Liver (tissue), 9 donors: ENCODE results near the gene HTR3B. TPM values are rescaled to one million over a fixed set of nuclear protein-coding genes. Genes with fewer than 3 reads are reported as not detected.

Experiments used
- DNase-seq: peaks from one replicate; pipeline ENCODE4 v3.0.0-alpha.2; 2017; ENCODE audit warnings: low spot score
- H3K27ac ChIP-seq, 2 donors: one replicate each; pipeline ENCODE4 v1.7.0; 2013; ENCODE audit warnings: inconsistent platforms in 2 of 2, low read length in 2 of 2, control low read depth in 1 of 2, low read depth in 1 of 2, mild to moderate bottlenecking in 1 of 2
- H3K27me3 ChIP-seq, 4 donors: one replicate each; pipeline versions ENCODE4 v1.6.1 to v1.7.0; 2013; ENCODE audit warnings: low read length in 3 of 4, inconsistent platforms in 1 of 4, mild to moderate bottlenecking in 1 of 4, moderate library complexity in 1 of 4; ENCODE audit not compliant: control insufficient read depth in 4 of 4, insufficient read depth in 4 of 4
- H3K36me3 ChIP-seq, 4 donors: one replicate each; pipeline versions ENCODE4 v1.6.1 to v1.7.0; 2013; ENCODE audit warnings: low read length in 3 of 4, mild to moderate bottlenecking in 3 of 4, low read depth in 1 of 4, moderate library complexity in 1 of 4; ENCODE audit not compliant: control insufficient read depth in 4 of 4, insufficient read depth in 3 of 4
- H3K4me1 ChIP-seq, 4 donors: one replicate each; pipeline versions ENCODE4 v1.6.1 to v1.7.0; 2013; ENCODE audit warnings: low read length in 3 of 4, mild to moderate bottlenecking in 3 of 4, moderate library complexity in 1 of 4; ENCODE audit not compliant: control insufficient read depth in 4 of 4, insufficient read depth in 4 of 4
- H3K4me3 ChIP-seq, 3 donors: one replicate each; pipeline versions ENCODE4 v1.6.1 to v1.7.0; 2013; ENCODE audit warnings: low read length in 3 of 3, control low read depth in 1 of 3, low read depth in 1 of 3, mild to moderate bottlenecking in 1 of 3
- H3K9ac ChIP-seq, 2 donors: one replicate each; pipeline ENCODE4 v1.7.0; 2013; ENCODE audit warnings: low read length in 2 of 2, mild to moderate bottlenecking in 2 of 2, moderate library complexity in 2 of 2, control low read depth in 1 of 2, low read depth in 1 of 2
- H3K9me3 ChIP-seq, 4 donors: one replicate each; pipeline versions ENCODE4 v1.6.1 to v1.7.0; 2013; ENCODE audit warnings: low read length in 3 of 4; ENCODE audit not compliant: control insufficient read depth in 4 of 4
- EGR1 ChIP-seq, 2 donors: IDR thresholded peaks; 2 replicates each; pipeline ENCODE4 v1.6.1; 2016 to 2018; ENCODE audit warnings: antibody characterized with exemption in 2 of 2, low read depth in 2 of 2
- FOXA1 ChIP-seq: IDR thresholded peaks from 2 replicates; pipeline ENCODE4 v1.6.1; 2016; ENCODE audit warnings: antibody characterized with exemption
- FOXA2 ChIP-seq: IDR thresholded peaks from 2 replicates; pipeline ENCODE4 v1.6.1; 2016; ENCODE audit warnings: antibody characterized with exemption
- GABPA ChIP-seq, 2 donors: IDR thresholded peaks in 1 of 2; conservative IDR thresholded peaks in 1 of 2; 2 replicates each; pipeline ENCODE4 v1.6.1; 2016; ENCODE audit warnings: antibody characterized with exemption in 2 of 2, mild to moderate bottlenecking in 1 of 2, moderate library complexity in 1 of 2
- HNF4A ChIP-seq, 2 donors: conservative IDR thresholded peaks; 2 replicates each; pipeline ENCODE4 v1.6.1; 2016; ENCODE audit warnings: antibody characterized with exemption in 2 of 2, mild to moderate bottlenecking in 2 of 2
- HNF4G ChIP-seq: IDR thresholded peaks from 2 replicates; pipeline ENCODE4 v1.6.1; 2016; ENCODE audit warnings: antibody characterized with exemption
- RAD21 ChIP-seq, 2 donors: IDR thresholded peaks; 2 replicates each; pipeline ENCODE4 v1.6.1; 2016; ENCODE audit warnings: antibody characterized with exemption in 2 of 2, mild to moderate bottlenecking in 2 of 2
- RXRA ChIP-seq, 2 donors: IDR thresholded peaks; 2 replicates each; pipeline ENCODE4 v1.6.1; 2017 to 2018; ENCODE audit warnings: antibody characterized with exemption in 2 of 2, mild to moderate bottlenecking in 1 of 2
- SP1 ChIP-seq: IDR thresholded peaks from 2 replicates; pipeline ENCODE4 v1.6.1; 2018; ENCODE audit warnings: antibody characterized with exemption, mild to moderate bottlenecking
- TAF1 ChIP-seq: conservative IDR thresholded peaks from 2 replicates; pipeline ENCODE4 v1.6.1; 2016; ENCODE audit warnings: antibody characterized with exemption, mild to moderate bottlenecking
- YY1 ChIP-seq: IDR thresholded peaks from 2 replicates; pipeline ENCODE4 v1.6.1; 2016; ENCODE audit warnings: antibody characterized with exemption, mild to moderate bottlenecking
- WGBS: extraction: QIAGEN DNeasy Blood & Tissue Kit; methylation state at CpG from one replicate; pipeline ENCODE4 v1.1.7; 2013; 5-methylcytosine and 5-hydroxymethylcytosine counted together
- polyA plus RNA-seq, 2 donors: library from polyadenylated mRNA; stranded (reverse) in 1 of 2; unstranded in 1 of 2; fragments of 200-250 nt in 1 of 2; fragments of >200 nt in 1 of 2; fragmentation: Nextera tagmentation in 1 of 2; extraction: Ambion mirVana in 1 of 2; gene quantifications; one replicate each; pipeline versions ENCODE4 v1.2.1 to v1.2.3, GENCODE V29; 2013 to 2015
- total RNA-seq, 2 donors: library from RNA; depleted of rRNA; stranded (reverse); fragments of >200 nt; gene quantifications; one replicate each; pipeline ENCODE4 v1.2.3, GENCODE V29; 2014
- TF ChIP-seq, protein P1 (sequence below): IDR thresholded peaks from 2 replicates; pipeline ENCODE4 v1.6.1; 2016; ENCODE audit warnings: antibody characterized with exemption, mild to moderate bottlenecking
- TF ChIP-seq, protein P2 (sequence below): IDR thresholded peaks from 2 replicates; pipeline ENCODE4 v1.6.1; 2016; ENCODE audit warnings: antibody characterized with exemption
- TF ChIP-seq, protein P3 (sequence below): fragments of 150-350 bp; IDR thresholded peaks from 2 replicates; pipeline ENCODE4 v1.5.1; 2017; ENCODE audit warnings: improper control_type of control experiment, low read depth, low read length; ENCODE audit not compliant: missing input control
- TF ChIP-seq, protein P4 (sequence below): IDR thresholded peaks from 2 replicates; pipeline ENCODE4 v1.6.1; 2016; ENCODE audit warnings: antibody characterized with exemption
- TF ChIP-seq, protein P5 (sequence below): IDR thresholded peaks from 2 replicates; pipeline ENCODE4 v1.6.1; 2016; ENCODE audit warnings: antibody characterized with exemption
- donor health status: healthy.
- donor health status: healthy.
- donor health status: healthy.
- donor health status: healthy.
- donor health status: healthy.

HTR3B gene, protein sequence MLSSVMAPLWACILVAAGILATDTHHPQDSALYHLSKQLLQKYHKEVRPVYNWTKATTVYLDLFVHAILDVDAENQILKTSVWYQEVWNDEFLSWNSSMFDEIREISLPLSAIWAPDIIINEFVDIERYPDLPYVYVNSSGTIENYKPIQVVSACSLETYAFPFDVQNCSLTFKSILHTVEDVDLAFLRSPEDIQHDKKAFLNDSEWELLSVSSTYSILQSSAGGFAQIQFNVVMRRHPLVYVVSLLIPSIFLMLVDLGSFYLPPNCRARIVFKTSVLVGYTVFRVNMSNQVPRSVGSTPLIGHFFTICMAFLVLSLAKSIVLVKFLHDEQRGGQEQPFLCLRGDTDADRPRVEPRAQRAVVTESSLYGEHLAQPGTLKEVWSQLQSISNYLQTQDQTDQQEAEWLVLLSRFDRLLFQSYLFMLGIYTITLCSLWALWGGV
- total RNA-seq (not detected), polyA plus RNA-seq (not detected)

DNA sequence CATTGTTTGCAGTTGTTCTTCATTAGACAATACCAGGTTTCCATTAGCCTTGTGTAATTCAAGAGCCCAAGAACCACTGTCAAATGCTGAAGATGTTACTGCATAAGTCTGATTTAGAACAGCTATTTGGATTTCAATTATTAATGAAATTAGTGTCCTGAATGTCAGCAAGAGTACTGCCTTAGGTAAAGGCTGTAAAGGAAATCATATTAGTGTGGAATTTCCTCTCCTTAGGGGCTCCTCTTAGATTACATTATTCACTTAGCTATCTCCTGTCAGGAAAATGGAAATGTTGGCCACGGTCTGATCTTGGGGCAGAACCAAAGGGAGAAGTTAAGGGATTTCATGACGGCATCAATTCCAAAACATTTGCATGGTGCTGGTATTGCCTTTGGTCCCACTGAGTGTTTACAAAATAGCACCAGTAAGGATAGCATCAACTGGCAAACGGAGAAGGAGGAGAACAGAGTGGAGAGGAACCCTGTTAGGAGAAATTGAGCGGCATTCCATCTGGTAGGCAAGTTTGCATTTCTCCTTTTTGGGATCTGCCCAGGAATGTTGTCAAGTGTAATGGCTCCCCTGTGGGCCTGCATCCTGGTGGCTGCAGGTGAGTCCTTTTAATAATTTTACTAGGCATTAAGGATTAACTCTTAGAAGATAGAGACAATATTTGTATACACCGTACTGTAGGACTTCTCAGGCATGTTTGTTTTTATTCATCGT lies at the start of gene HTR3B:
Gene HTR3B (plus strand): TSS at position 418 of the 723 bp plus-strand sequence. CDS start 138 bp downstream, at position 556.
- 82% methylated on average over 6 of the region's 6 CpGs for WGBS
- H3K4me3 ChIP-seq, result no peak within 1 kb of the TSS
- no peak for DNase-seq
- H3K27me3 ChIP-seq, result no peaks in the 10 kb centered on the region
- no peak within 1 kb of the TSS for H3K27ac ChIP-seq
- TF ChIP-seq GABPA (IDR thresholded peaks at IDR 0.05 in 1 of 2, conservative IDR thresholded peaks at IDR 0.05 in 1 of 2), result no peak
- no peak for TF ChIP-seq HNF4G
- TF ChIP-seq, protein P1, sequence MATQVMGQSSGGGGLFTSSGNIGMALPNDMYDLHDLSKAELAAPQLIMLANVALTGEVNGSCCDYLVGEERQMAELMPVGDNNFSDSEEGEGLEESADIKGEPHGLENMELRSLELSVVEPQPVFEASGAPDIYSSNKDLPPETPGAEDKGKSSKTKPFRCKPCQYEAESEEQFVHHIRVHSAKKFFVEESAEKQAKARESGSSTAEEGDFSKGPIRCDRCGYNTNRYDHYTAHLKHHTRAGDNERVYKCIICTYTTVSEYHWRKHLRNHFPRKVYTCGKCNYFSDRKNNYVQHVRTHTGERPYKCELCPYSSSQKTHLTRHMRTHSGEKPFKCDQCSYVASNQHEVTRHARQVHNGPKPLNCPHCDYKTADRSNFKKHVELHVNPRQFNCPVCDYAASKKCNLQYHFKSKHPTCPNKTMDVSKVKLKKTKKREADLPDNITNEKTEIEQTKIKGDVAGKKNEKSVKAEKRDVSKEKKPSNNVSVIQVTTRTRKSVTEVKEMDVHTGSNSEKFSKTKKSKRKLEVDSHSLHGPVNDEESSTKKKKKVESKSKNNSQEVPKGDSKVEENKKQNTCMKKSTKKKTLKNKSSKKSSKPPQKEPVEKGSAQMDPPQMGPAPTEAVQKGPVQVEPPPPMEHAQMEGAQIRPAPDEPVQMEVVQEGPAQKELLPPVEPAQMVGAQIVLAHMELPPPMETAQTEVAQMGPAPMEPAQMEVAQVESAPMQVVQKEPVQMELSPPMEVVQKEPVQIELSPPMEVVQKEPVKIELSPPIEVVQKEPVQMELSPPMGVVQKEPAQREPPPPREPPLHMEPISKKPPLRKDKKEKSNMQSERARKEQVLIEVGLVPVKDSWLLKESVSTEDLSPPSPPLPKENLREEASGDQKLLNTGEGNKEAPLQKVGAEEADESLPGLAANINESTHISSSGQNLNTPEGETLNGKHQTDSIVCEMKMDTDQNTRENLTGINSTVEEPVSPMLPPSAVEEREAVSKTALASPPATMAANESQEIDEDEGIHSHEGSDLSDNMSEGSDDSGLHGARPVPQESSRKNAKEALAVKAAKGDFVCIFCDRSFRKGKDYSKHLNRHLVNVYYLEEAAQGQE, result no peak
- TF ChIP-seq RXRA (IDR thresholded peaks at IDR 0.05), result no peak
- no peak for TF ChIP-seq FOXA1
- no peak for TF ChIP-seq HNF4A (conservative IDR thresholded peaks at IDR 0.05)
- no peak for TF ChIP-seq YY1
- TF ChIP-seq, protein P2, sequence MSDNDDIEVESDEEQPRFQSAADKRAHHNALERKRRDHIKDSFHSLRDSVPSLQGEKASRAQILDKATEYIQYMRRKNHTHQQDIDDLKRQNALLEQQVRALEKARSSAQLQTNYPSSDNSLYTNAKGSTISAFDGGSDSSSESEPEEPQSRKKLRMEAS, result no peak
- no peak for TF ChIP-seq SP1
- TF ChIP-seq, protein P3, sequence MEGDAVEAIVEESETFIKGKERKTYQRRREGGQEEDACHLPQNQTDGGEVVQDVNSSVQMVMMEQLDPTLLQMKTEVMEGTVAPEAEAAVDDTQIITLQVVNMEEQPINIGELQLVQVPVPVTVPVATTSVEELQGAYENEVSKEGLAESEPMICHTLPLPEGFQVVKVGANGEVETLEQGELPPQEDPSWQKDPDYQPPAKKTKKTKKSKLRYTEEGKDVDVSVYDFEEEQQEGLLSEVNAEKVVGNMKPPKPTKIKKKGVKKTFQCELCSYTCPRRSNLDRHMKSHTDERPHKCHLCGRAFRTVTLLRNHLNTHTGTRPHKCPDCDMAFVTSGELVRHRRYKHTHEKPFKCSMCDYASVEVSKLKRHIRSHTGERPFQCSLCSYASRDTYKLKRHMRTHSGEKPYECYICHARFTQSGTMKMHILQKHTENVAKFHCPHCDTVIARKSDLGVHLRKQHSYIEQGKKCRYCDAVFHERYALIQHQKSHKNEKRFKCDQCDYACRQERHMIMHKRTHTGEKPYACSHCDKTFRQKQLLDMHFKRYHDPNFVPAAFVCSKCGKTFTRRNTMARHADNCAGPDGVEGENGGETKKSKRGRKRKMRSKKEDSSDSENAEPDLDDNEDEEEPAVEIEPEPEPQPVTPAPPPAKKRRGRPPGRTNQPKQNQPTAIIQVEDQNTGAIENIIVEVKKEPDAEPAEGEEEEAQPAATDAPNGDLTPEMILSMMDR, result no peak
- TF ChIP-seq EGR1 (IDR thresholded peaks at IDR 0.05; ENCODE audit: low read depth in 2 of 2), result no peak
- TF ChIP-seq, protein P4, sequence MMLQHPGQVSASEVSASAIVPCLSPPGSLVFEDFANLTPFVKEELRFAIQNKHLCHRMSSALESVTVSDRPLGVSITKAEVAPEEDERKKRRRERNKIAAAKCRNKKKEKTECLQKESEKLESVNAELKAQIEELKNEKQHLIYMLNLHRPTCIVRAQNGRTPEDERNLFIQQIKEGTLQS, result no peak
- no peak for TF ChIP-seq RAD21 (IDR thresholded peaks at IDR 0.05)
- no peaks in the 10 kb centered on the region for H3K9me3 ChIP-seq
- no peaks in the 10 kb centered on the region for H3K36me3 ChIP-seq
- peaks cover 0 to 11% (median 1%) of the 10 kb centered on the region in 4 donors for H3K4me1 ChIP-seq
- no peak within 1 kb of the TSS for H3K9ac ChIP-seq

DNA sequence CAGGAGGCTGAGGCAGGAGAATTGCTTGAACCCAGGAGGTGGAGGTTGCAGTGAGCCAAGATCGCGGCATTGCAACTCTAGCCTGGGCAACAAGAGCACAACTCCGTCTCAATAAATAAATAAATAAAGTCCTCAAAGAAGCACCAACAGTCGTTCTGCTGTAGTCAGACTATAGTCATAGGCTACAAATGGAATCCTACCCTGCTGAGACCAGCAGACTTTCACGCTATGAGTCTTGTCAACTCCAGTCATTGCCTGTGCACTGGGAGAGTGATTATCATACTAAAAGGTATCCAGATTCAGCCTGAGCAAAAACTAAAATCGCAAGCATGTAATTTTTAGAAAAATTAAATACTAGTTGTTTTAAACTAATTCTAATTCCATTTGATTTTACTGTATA lies 48.8 kb upstream of the HTR3B start:
- no peak overlapping the region for H3K9ac ChIP-seq
- DNase-seq, result no peak
- no peak overlapping the region for H3K4me3 ChIP-seq
- H3K36me3 ChIP-seq, result peaks cover 0 to 8% (median under 1%) of the 10 kb centered on the region in 4 donors
- H3K27me3 ChIP-seq, result no peaks in the 10 kb centered on the region
- H3K9me3 ChIP-seq, result no peaks in the 10 kb centered on the region
- WGBS, result 99% methylated on average over 6 of the region's 6 CpGs
- peaks cover 3 to 11% (median 5%) of the 10 kb centered on the region in 4 donors for H3K4me1 ChIP-seq
- no peak overlapping the region for H3K27ac ChIP-seq
- no peak for TF ChIP-seq RAD21 (IDR thresholded peaks at IDR 0.05)
- no peak for TF ChIP-seq YY1
- TF ChIP-seq, protein P4, result no peak
- TF ChIP-seq HNF4G, result no peak
- TF ChIP-seq TAF1, result no peak
- TF ChIP-seq, protein P1, result no peak
- TF ChIP-seq, protein P2, result no peak
- no peak for TF ChIP-seq FOXA1
- TF ChIP-seq, protein P5, sequence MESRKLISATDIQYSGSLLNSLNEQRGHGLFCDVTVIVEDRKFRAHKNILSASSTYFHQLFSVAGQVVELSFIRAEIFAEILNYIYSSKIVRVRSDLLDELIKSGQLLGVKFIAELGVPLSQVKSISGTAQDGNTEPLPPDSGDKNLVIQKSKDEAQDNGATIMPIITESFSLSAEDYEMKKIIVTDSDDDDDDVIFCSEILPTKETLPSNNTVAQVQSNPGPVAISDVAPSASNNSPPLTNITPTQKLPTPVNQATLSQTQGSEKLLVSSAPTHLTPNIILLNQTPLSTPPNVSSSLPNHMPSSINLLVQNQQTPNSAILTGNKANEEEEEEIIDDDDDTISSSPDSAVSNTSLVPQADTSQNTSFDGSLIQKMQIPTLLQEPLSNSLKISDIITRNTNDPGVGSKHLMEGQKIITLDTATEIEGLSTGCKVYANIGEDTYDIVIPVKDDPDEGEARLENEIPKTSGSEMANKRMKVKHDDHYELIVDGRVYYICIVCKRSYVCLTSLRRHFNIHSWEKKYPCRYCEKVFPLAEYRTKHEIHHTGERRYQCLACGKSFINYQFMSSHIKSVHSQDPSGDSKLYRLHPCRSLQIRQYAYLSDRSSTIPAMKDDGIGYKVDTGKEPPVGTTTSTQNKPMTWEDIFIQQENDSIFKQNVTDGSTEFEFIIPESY, result no peak
- TF ChIP-seq FOXA2, result no peak
- no peak for TF ChIP-seq GABPA (IDR thresholded peaks at IDR 0.05 in 1 of 2, conservative IDR thresholded peaks at IDR 0.05 in 1 of 2)
